SH-SY5Y (cell line): Measurements from ENCODE around the gene CORT.

Source experiments
- GATA2 ChIP-seq: IDR thresholded peaks from 2 replicates; pipeline ENCODE4 v1.6.1; 2011; ENCODE audit warnings: mild to moderate bottlenecking, low read depth, low read length
- GATA3 ChIP-seq: IDR thresholded peaks from 2 replicates; pipeline ENCODE4 v1.6.1; 2011; ENCODE audit warnings: low read depth, mild to moderate bottlenecking, low read length, moderate library complexity

GRCh38 chr1:10431070-10431730 lies 18.6 kb upstream of the CORT start:
- TF ChIP-seq GATA2 (no peak; the same call in 1 of the 2 replicates), GATA3 (no peak)
